ENCODE measurements around the gene NUP133.
"Not testable (repeated sequence)": the region's sequence is repeated elsewhere in the genome, so short reads cannot be mapped to it uniquely, and the experiment has no call there.

DNA sequence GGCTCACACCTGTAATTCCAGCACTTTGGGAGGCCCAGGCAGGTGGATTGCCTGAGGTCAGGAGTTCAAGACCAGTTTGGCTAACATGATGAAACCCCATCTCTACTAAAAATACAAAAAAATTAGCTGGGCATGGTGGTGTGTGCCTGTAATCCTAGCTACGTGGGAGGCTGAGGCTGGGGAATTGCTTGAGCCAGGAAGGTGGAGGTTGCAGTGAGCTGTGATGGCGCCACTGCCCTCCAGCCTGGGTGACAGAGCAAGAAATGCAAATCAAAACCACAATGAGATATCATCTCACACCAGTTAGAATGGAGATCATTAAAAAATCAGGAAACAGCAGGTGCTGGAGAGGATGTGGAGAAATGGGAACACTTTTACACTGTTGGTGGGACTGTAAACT is 3.1 kb upstream of the NUP133 start:
- TF ChIP-seq, protein P1, sequence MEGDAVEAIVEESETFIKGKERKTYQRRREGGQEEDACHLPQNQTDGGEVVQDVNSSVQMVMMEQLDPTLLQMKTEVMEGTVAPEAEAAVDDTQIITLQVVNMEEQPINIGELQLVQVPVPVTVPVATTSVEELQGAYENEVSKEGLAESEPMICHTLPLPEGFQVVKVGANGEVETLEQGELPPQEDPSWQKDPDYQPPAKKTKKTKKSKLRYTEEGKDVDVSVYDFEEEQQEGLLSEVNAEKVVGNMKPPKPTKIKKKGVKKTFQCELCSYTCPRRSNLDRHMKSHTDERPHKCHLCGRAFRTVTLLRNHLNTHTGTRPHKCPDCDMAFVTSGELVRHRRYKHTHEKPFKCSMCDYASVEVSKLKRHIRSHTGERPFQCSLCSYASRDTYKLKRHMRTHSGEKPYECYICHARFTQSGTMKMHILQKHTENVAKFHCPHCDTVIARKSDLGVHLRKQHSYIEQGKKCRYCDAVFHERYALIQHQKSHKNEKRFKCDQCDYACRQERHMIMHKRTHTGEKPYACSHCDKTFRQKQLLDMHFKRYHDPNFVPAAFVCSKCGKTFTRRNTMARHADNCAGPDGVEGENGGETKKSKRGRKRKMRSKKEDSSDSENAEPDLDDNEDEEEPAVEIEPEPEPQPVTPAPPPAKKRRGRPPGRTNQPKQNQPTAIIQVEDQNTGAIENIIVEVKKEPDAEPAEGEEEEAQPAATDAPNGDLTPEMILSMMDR (conservative IDR thresholded peaks at IDR 0.05), result not testable (repeated sequence)
- not testable (repeated sequence) for TF ChIP-seq ZFX (IDR thresholded peaks at IDR 0.05)
